Bronchial epithelial cell (primary cell): ENCODE measurements around the gene MPIG6B. TPM values are rescaled to one million over a fixed set of nuclear protein-coding genes. Genes with fewer than 3 reads are reported as not detected.

Source experiments
- DNase-seq: peaks from one replicate; pipeline ENCODE4 v3.0.0-alpha.2; 2010; ENCODE audit warnings: low read depth
- FAIRE-seq: peaks from 2 replicates; lab custom pipeline; 2011; peaks lifted over from hg19 to GRCh38; lab: Jason Lieb, UNC
- H3K27me3 ChIP-seq: 2 replicates; pipeline ENCODE4 v1.5.1; 2011; ENCODE audit warnings: low read length; ENCODE audit not compliant: control insufficient read depth, insufficient read depth
- H3K36me3 ChIP-seq: 2 replicates; pipeline ENCODE4 v1.5.1; 2011; ENCODE audit warnings: low read length; ENCODE audit not compliant: control insufficient read depth, insufficient read depth
- H3K4me3 ChIP-seq: 2 replicates; pipeline ENCODE4 v1.5.1; 2011; ENCODE audit warnings: mild to moderate bottlenecking, low read depth, low read length, control low read depth
- CTCF ChIP-seq: IDR thresholded peaks from 2 replicates; pipeline ENCODE4 v1.5.1; 2011; ENCODE audit warnings: mild to moderate bottlenecking, moderate library complexity, low read length, control low read depth, inconsistent platforms; ENCODE audit not compliant: insufficient read depth, severe bottlenecking
- total RNA-seq: library from RNA; depleted of rRNA; stranded (reverse); fragments of >200 nt; gene quantifications from 2 replicates; pipeline ENCODE4 v1.2.1, GENCODE V29; 2014

MPIG6B gene
- total RNA-seq, 1 donor from 2014 or later: not detected

GRCh38 chr6:31741815-31742214 lies 18.6 kb downstream of the MPIG6B start:
- no peak for FAIRE-seq
- no peak for TF ChIP-seq CTCF
- H3K27me3 ChIP-seq: no peaks in the 10 kb centered on the region

GRCh38 chr6:31742894-31743293 lies 19.7 kb downstream of the MPIG6B start:
- Histone ChIP-seq H3K27me3 (no peaks in the 10 kb centered on the region), H3K36me3 (peaks cover 5% of the 10 kb centered on the region), H3K4me3 (no peak overlapping the region)
- no peak for TF ChIP-seq CTCF
- DNase-seq (no peak), FAIRE-seq (no peak)

More at GRCh38 chr6:31741815-31742214, 18.6 kb downstream of the MPIG6B start:
- Histone ChIP-seq H3K36me3 (peaks cover 3% of the 10 kb centered on the region), H3K4me3 (no peak overlapping the region)
- no peak for DNase-seq

GRCh38 chr6:31744422-31744821 lies 21.2 kb downstream of the MPIG6B start:
- FAIRE-seq (no peak), DNase-seq (no peak)
- Histone ChIP-seq H3K27me3 (no peaks in the 10 kb centered on the region), H3K36me3 (peaks cover 5% of the 10 kb centered on the region), H3K4me3 (no peak overlapping the region)
- TF ChIP-seq CTCF: no peak

- FAIRE-seq (no peak), DNase-seq (no peak)
- peaks cover 2% of the 10 kb centered on the region for H3K36me3 ChIP-seq
- H3K27me3 ChIP-seq: no peaks in the 10 kb centered on the region
- TF ChIP-seq CTCF: no peak
- H3K4me3 ChIP-seq: no peak overlapping the region
Observed at GRCh38 chr6:31749301-31750036, 26.3 kb downstream of the MPIG6B start.

- H3K36me3 ChIP-seq: peaks cover 2% of the 10 kb centered on the region
- H3K4me3 ChIP-seq: no peak overlapping the region
- DNase-seq: no peak
- no peak for FAIRE-seq
- no peak for TF ChIP-seq CTCF
- H3K27me3 ChIP-seq: no peaks in the 10 kb centered on the region
Observed at GRCh38 chr6:31750411-31751022, 27.3 kb downstream of the MPIG6B start.
